HEK293 (cell line): ENCODE measurements around the gene CXCL12.

Experiments
- CTCF ChIA-PET: fragments of 350-600 bp; formaldehyde crosslinking; extraction: SDS; loops from one replicate; lab custom pipeline; 2021; ENCODE audit warnings: antibody characterized with exemption; lab: Yijun Ruan, JAX
- POLR2A ChIA-PET: fragments of 300-600 bp; formaldehyde crosslinking; extraction: SDS; loops from one replicate; lab custom pipeline; 2020; ENCODE audit warnings: antibody characterized with exemption, inconsistent platforms; lab: Yijun Ruan, JAX
- H3K27ac ChIP-seq: fragments of 200-500 bp; sonication (Bioruptor generic); 2 replicates; pipeline ENCODE4 v1.5.1; 2014; ENCODE audit warnings: low read depth, low read length, control low read depth, inconsistent platforms; ENCODE audit errors: extremely low read depth
- H3K36me3 ChIP-seq, 2 experiments: fragments of 200-500 bp in 1 of 2; sonication (Bioruptor generic) in 1 of 2; 1 replicate in 1 of 2; 2 replicates in 1 of 2; pipeline ENCODE4 v1.5.1; 2014 to 2017; ENCODE audit warnings: inconsistent platforms in 2 of 2, low read length in 2 of 2; ENCODE audit not compliant: control insufficient read depth in 2 of 2, insufficient read depth in 1 of 2
- H3K4me1 ChIP-seq: fragments of 200-500 bp; sonication (Bioruptor generic); 2 replicates; pipeline ENCODE4 v1.5.1; 2014; ENCODE audit warnings: mild to moderate bottlenecking, low read length, inconsistent platforms; ENCODE audit not compliant: control insufficient read depth, insufficient read depth
- H3K4me3 ChIP-seq: 2 replicates; pipeline ENCODE4 v1.5.1; 2011; ENCODE audit warnings: low read depth, mild to moderate bottlenecking, control low read depth, low read length, moderate library complexity
- H3K9me3 ChIP-seq: fragments of 200-500 bp; sonication (Bioruptor generic); 2 replicates; pipeline ENCODE4 v1.5.1; 2014; ENCODE audit warnings: low read depth, low read length, inconsistent platforms; ENCODE audit not compliant: control insufficient read depth, insufficient read depth
- HOXC10 ChIP-seq: sonication (generic); formaldehyde crosslinking; IDR thresholded peaks from 2 replicates; pipeline ENCODE4 v1.8.1; 2023; ENCODE audit warnings: mild to moderate bottlenecking, missing genetic modification reagents
- SCRT2 ChIP-seq: fragments of 450-650 bp; formaldehyde crosslinking; IDR thresholded peaks from 2 replicates; pipeline ENCODE4 v1.5.1; 2016; ENCODE audit warnings: missing biosample characterization, missing genetic modification characterization
- TRIM28 ChIP-seq: IDR thresholded peaks from 2 replicates; pipeline ENCODE4 v1.6.1; 2011; ENCODE audit warnings: low read length, control low read depth, borderline replicate concordance
- ZBTB20 ChIP-seq: fragments of 450-650 bp; formaldehyde crosslinking; IDR thresholded peaks from 2 replicates; pipeline ENCODE4 v1.5.1; 2016; ENCODE audit warnings: missing biosample characterization, missing genetic modification characterization
- ZBTB8A ChIP-seq: fragments of 450-650 bp; formaldehyde crosslinking; IDR thresholded peaks from 2 replicates; pipeline ENCODE4 v1.5.1; 2016; ENCODE audit warnings: missing biosample characterization, missing genetic modification characterization
- ZNF133 ChIP-seq: fragments of 450-650 bp; formaldehyde crosslinking; IDR thresholded peaks from 2 replicates; pipeline ENCODE4 v1.5.1; 2016; ENCODE audit warnings: missing biosample characterization, missing genetic modification characterization
- ZNF157 ChIP-seq: fragments of 450-650 bp; formaldehyde crosslinking; IDR thresholded peaks from 2 replicates; pipeline ENCODE4 v1.5.1; 2016; ENCODE audit warnings: missing biosample characterization, missing genetic modification characterization
- ZNF211 ChIP-seq: fragments of 450-650 bp; formaldehyde crosslinking; IDR thresholded peaks from 2 replicates; pipeline ENCODE4 v1.5.1; 2016; ENCODE audit warnings: low read depth, missing biosample characterization, missing genetic modification characterization
- ZNF26 ChIP-seq: fragments of 450-650 bp; formaldehyde crosslinking; IDR thresholded peaks from 2 replicates; pipeline ENCODE4 v1.5.1; 2016; ENCODE audit warnings: missing biosample characterization, missing genetic modification characterization
- ZNF48 ChIP-seq: fragments of 450-650 bp; formaldehyde crosslinking; IDR thresholded peaks from 2 replicates; pipeline ENCODE4 v1.5.1; 2016; ENCODE audit warnings: missing biosample characterization, missing genetic modification characterization
- ZNF518A ChIP-seq: fragments of 450-650 bp; formaldehyde crosslinking; conservative IDR thresholded peaks from 2 replicates; pipeline ENCODE4 v1.5.1; 2016; ENCODE audit warnings: low read depth, missing biosample characterization, missing genetic modification characterization
- ZNF530 ChIP-seq: fragments of 450-650 bp; formaldehyde crosslinking; IDR thresholded peaks from 2 replicates; pipeline ENCODE4 v1.5.1; 2016; ENCODE audit warnings: low read depth, missing biosample characterization, missing genetic modification characterization
- ZNF580 ChIP-seq: fragments of 450-650 bp; formaldehyde crosslinking; IDR thresholded peaks from 2 replicates; pipeline ENCODE4 v1.5.1; 2016; ENCODE audit warnings: missing biosample characterization, missing genetic modification characterization
- ZNF600 ChIP-seq: fragments of 450-650 bp; formaldehyde crosslinking; IDR thresholded peaks from 2 replicates; pipeline ENCODE4 v1.5.1; 2016; ENCODE audit warnings: missing biosample characterization, missing genetic modification characterization
- ZNF623 ChIP-seq: fragments of 450-650 bp; formaldehyde crosslinking; IDR thresholded peaks from 2 replicates; pipeline ENCODE4 v1.5.1; 2016; ENCODE audit warnings: missing biosample characterization, missing genetic modification characterization

Gene CXCL12

GRCh38 chr10:44399659-44400451 is 15.0 kb upstream of the CXCL12 start:
- H3K4me1 ChIP-seq: 0 out of 2 replicates have a peak, but pooled peaks cover 2% of the 10 kb centered on the region
- no peaks in the 10 kb centered on the region for H3K36me3 ChIP-seq
- TF ChIP-seq SCRT2 (tag by site-specific recombination): no peak
- TF ChIP-seq ZNF48 (tag by site-specific recombination): no peak
- peak; percentile 6; the same call in 1 of the 2 replicates for TF ChIP-seq ZBTB8A
- TF ChIP-seq ZNF600 (tag by site-specific recombination): no peak
- no peak for TF ChIP-seq ZNF133 (tag by site-specific recombination)
- no peak for TF ChIP-seq ZNF623 (tag by site-specific recombination)
- no peak for TF ChIP-seq ZNF211 (tag by site-specific recombination)
- TF ChIP-seq, all 188 proteins: peak for 1
- ChIA-PET CTCF (interaction anchor here (0.7 kb wide), 1 partner anchor 194 kb away, joined by 3 read pairs; no protein-coding TSS in a partner anchor), POLR2A (no interaction called here)
- H3K9me3 ChIP-seq: no peaks in the 10 kb centered on the region
- no peak overlapping the region for H3K4me3 ChIP-seq
- no peak overlapping the region for H3K27ac ChIP-seq

GRCh38 chr10:44398747-44399658 is 14.1 kb upstream of the CXCL12 start:
- Histone ChIP-seq H3K9me3 (no peaks in the 10 kb centered on the region), H3K27ac (no peak overlapping the region), H3K36me3 (no peaks in the 10 kb centered on the region), H3K4me1 (peaks cover 2% of the 10 kb centered on the region; the same call in 1 of the 2 replicates), H3K4me3 (no peak overlapping the region)
- ChIA-PET POLR2A (no interaction called here), CTCF (interaction anchor here (0.7 to 0.8 kb wide), 2 partner anchors 193 to 477 kb away, joined by 3 to 4 read pairs; no protein-coding TSS in a partner anchor)
- TF ChIP-seq ZNF26 (tag by site-specific recombination) (no peak), HOXC10 (CRISPR knock-in tag) (no peak), ZNF580 (tag by site-specific recombination) (no peak), ZNF157 (tag by site-specific recombination) (no peak), ZBTB8A (peak; percentile 15; the same call in 1 of the 2 replicates), ZNF518A (tag by site-specific recombination) (no peak), ZBTB20 (no peak), ZNF530 (tag by site-specific recombination) (no peak), TRIM28 (no peak)
